Right lobe of liver (tissue), 4 donors: Measurements from ENCODE around the gene EHD3.

Experiments
- POLR2A ChIP-seq: fragments of 450-650 bp; IDR thresholded peaks from one replicate; pipeline ENCODE4 v1.6.1; 2017; ENCODE audit warnings: antibody characterized with exemption, mild to moderate bottlenecking
- TF ChIP-seq, protein P1 (sequence below), 4 donors: fragments of 200-600 bp in 3 of 4; fragments of 450-650 bp in 1 of 4; IDR thresholded peaks; one replicate each; pipeline versions ENCODE4 v1.5.1 to v1.8.0; 2016 to 2022; ENCODE audit warnings: antibody characterized with exemption in 4 of 4, mild to moderate bottlenecking in 2 of 4
- donor health status: DM: no; HTN: no; CAD: no.
- donor health status: DM: no; HTN: no; CAD: no.
- donor health status: DM: no; HTN: yes; CAD: no.

DNA sequence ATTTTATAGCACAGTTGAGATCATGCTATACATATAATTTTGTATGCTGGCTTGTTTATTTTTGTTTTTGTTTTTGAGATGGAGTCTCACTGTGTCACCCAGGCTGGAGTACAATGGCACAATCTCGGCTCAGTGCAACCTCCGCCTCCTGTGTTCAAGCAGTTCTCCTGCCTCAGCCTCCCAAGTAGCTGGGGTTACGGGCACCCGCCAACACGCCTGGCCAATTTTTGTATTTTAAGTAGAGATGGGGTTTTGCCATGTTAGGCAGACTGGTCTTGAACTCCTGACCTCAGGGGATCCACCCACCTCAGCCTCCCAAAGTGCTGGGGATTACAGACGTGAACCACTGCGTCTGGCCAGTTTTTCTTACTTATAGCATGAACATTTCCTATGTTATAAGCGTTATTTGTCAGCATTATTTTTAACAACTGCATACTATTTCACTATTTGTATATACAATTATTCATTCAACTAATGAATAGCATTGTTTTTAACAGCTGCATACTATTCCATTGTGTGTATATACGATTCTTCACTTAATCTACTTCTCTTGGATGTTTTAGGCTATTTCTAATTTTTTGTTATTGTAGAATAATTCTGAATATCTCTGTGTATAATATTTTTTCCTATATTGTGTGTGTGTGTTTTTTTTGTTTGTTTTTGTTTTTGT, 3.5 kb downstream of the EHD3 start:
- TF ChIP-seq, protein P1, sequence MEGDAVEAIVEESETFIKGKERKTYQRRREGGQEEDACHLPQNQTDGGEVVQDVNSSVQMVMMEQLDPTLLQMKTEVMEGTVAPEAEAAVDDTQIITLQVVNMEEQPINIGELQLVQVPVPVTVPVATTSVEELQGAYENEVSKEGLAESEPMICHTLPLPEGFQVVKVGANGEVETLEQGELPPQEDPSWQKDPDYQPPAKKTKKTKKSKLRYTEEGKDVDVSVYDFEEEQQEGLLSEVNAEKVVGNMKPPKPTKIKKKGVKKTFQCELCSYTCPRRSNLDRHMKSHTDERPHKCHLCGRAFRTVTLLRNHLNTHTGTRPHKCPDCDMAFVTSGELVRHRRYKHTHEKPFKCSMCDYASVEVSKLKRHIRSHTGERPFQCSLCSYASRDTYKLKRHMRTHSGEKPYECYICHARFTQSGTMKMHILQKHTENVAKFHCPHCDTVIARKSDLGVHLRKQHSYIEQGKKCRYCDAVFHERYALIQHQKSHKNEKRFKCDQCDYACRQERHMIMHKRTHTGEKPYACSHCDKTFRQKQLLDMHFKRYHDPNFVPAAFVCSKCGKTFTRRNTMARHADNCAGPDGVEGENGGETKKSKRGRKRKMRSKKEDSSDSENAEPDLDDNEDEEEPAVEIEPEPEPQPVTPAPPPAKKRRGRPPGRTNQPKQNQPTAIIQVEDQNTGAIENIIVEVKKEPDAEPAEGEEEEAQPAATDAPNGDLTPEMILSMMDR (IDR thresholded peaks at IDR 0.05): no peak
- no peak for TF ChIP-seq POLR2A
